SK-N-SH (cell line): ENCODE measurements around the gene TMEM14A. TPM values are rescaled to one million over a fixed set of nuclear protein-coding genes. Genes with fewer than 3 reads are reported as not detected.

ENCODE experiments used
- CTCF ChIA-PET: fragments of 300-600, 350-600 bp; formaldehyde crosslinking; extraction: SDS; loops from one replicate; lab custom pipeline; 2021; lab: Yijun Ruan, JAX
- POLR2A ChIA-PET: fragments of 350-600 bp; sonication (Branson Sonifier 250); formaldehyde crosslinking; extraction: SDS; loops from one replicate; lab custom pipeline; 2020; ENCODE audit warnings: antibody characterized with exemption, inconsistent platforms; lab: Yijun Ruan, JAX
- DNase-seq: peaks from one replicate; pipeline ENCODE4 v3.0.0; 2012
- H2AFZ ChIP-seq: fragments of 200-600 bp; sonication (generic); 2 replicates; pipeline ENCODE4 v1.8.1; 2016; ENCODE audit warnings: antibody characterized with exemption, mild to moderate bottlenecking, low read depth
- H3F3A ChIP-seq: fragments of 200-600 bp; sonication (generic); replicated peaks from 2 replicates; pipeline ENCODE3; 2016; ENCODE audit warnings: antibody characterized with exemption, mild to moderate bottlenecking; ENCODE audit not compliant: insufficient read depth
- H3K27ac ChIP-seq, 2 experiments: fragments of 200-500 bp in 1 of 2; fragments of 200-600 bp in 1 of 2; sonication (Bioruptor generic) in 1 of 2; sonication (generic), shearing (Covaris generic) in 1 of 2; 2 replicates each; pipeline versions ENCODE4 v1.5.1 to v1.6.1; 2014 to 2016; ENCODE audit warnings: low read depth in 2 of 2, inconsistent platforms in 1 of 2, low read length in 1 of 2, mild to moderate bottlenecking in 1 of 2, mixed read lengths in 1 of 2
- H3K27me3 ChIP-seq: fragments of 200-600 bp; sonication (generic), shearing (Covaris generic); 2 replicates; pipeline ENCODE4 v1.6.1; 2016; ENCODE audit warnings: mixed run types; ENCODE audit not compliant: insufficient read depth
- H3K36me3 ChIP-seq, 2 experiments: fragments of 200-500 bp in 1 of 2; fragments of 200-600 bp in 1 of 2; sonication (Bioruptor generic) in 1 of 2; sonication (generic) in 1 of 2; replicated peaks in 1 of 2; 2 replicates each; pipeline versions ENCODE3 to v1.5.1; 2014 to 2016; ENCODE audit warnings: low read length in 1 of 2, mild to moderate bottlenecking in 1 of 2; ENCODE audit not compliant: insufficient read depth in 2 of 2, control insufficient read depth in 1 of 2
- H3K4me1 ChIP-seq, 2 experiments: fragments of 200-500 bp in 1 of 2; fragments of 200-600 bp in 1 of 2; sonication (Bioruptor generic) in 1 of 2; sonication (generic), shearing (Covaris generic) in 1 of 2; 2 replicates each; pipeline versions ENCODE4 v1.5.1 to v1.6.1; 2014 to 2016; ENCODE audit warnings: low read depth in 1 of 2, low read length in 1 of 2, mixed run types in 1 of 2; ENCODE audit not compliant: insufficient read depth in 2 of 2, control insufficient read depth in 1 of 2
- H3K4me2 ChIP-seq: fragments of 200-600 bp; sonication (generic), shearing (Covaris generic); 2 replicates; pipeline ENCODE4 v1.6.1; 2017; ENCODE audit warnings: mixed run types
- H3K4me3 ChIP-seq, 2 experiments: fragments of 200-500 bp in 1 of 2; fragments of 200-600 bp in 1 of 2; sonication (Bioruptor generic) in 1 of 2; sonication (generic), shearing (Covaris generic) in 1 of 2; 2 replicates each; pipeline versions ENCODE4 v1.5.1 to v1.8.1; 2014 to 2016; ENCODE audit warnings: low read depth in 2 of 2, inconsistent platforms in 1 of 2, low read length in 1 of 2, mild to moderate bottlenecking in 1 of 2, mixed read lengths in 1 of 2, moderate library complexity in 1 of 2
- H3K79me2 ChIP-seq: fragments of 200-600 bp; sonication (generic); 2 replicates; pipeline ENCODE4 v1.8.1; 2017; ENCODE audit warnings: mild to moderate bottlenecking; ENCODE audit not compliant: insufficient read depth
- H3K9ac ChIP-seq: fragments of 200-600 bp; sonication (generic); 2 replicates; pipeline ENCODE4 v1.6.1; 2017; ENCODE audit warnings: mixed run types
- H3K9me2 ChIP-seq: fragments of 200-600 bp; sonication (generic); 2 replicates; pipeline ENCODE4 v1.6.1; 2017; ENCODE audit warnings: mixed run types
- H3K9me3 ChIP-seq: fragments of 200-600 bp; sonication (generic); 2 replicates; pipeline ENCODE4 v1.6.1; 2017; ENCODE audit warnings: mixed run types, mild to moderate bottlenecking, moderate library complexity
- H4K20me1 ChIP-seq: fragments of 200-600 bp; sonication (generic); 2 replicates; pipeline ENCODE4 v1.6.1; 2017; ENCODE audit warnings: mild to moderate bottlenecking, mixed run types; ENCODE audit not compliant: insufficient read depth
- EP300 ChIP-seq, 2 experiments: IDR thresholded peaks; 2 replicates each; pipeline versions ENCODE4 v1.4.0 to v1.6.1; 2012; ENCODE audit warnings: borderline replicate concordance in 1 of 2, low read depth in 1 of 2, low read length in 1 of 2
- EZH2phosphoT487 ChIP-seq: fragments of 200-600 bp; sonication (generic); IDR thresholded peaks from 2 replicates; pipeline ENCODE4 v1.6.1; 2017; ENCODE audit warnings: low read depth, mixed run types, mild to moderate bottlenecking, antibody characterized with exemption, moderate library complexity, borderline replicate concordance
- FOXJ3 ChIP-seq: sonication (generic); formaldehyde crosslinking; IDR thresholded peaks from 2 replicates; pipeline ENCODE4 v1.5.1; 2020; ENCODE audit warnings: mild to moderate bottlenecking, missing genetic modification reagents
- GATA2 ChIP-seq: sonication (generic); formaldehyde crosslinking; IDR thresholded peaks from 2 replicates; pipeline ENCODE4 v1.5.0; 2020; ENCODE audit warnings: mild to moderate bottlenecking, missing genetic modification reagents
- JUND ChIP-seq: IDR thresholded peaks from 2 replicates; pipeline ENCODE4 v1.4.0; 2012
- MXI1 ChIP-seq: IDR thresholded peaks from 2 replicates; pipeline ENCODE4 v1.6.1; 2012; ENCODE audit warnings: mild to moderate bottlenecking, low read depth, low read length, improper control_type of control experiment
- NRF1 ChIP-seq: IDR thresholded peaks from 2 replicates; pipeline ENCODE4 v1.6.1; 2012; ENCODE audit warnings: low read depth, mild to moderate bottlenecking, low read length
- POLR2AphosphoS5 ChIP-seq: IDR thresholded peaks from 2 replicates; pipeline ENCODE4 v1.6.1; 2012; ENCODE audit warnings: low read depth, low read length
- RAD21 ChIP-seq: IDR thresholded peaks from 2 replicates; pipeline ENCODE4 v1.6.1; 2012; ENCODE audit warnings: mild to moderate bottlenecking, low read length
- RCOR1 ChIP-seq: fragments of 150-350 bp; IDR thresholded peaks from 2 replicates; pipeline ENCODE4 v1.6.1; 2017; ENCODE audit warnings: antibody characterized with exemption, low read length
- RFX5 ChIP-seq: IDR thresholded peaks from 2 replicates; pipeline ENCODE4 v1.6.1; 2012; ENCODE audit warnings: mild to moderate bottlenecking, improper control_type of control experiment, low read length
- RXRA ChIP-seq: IDR thresholded peaks from 2 replicates; pipeline ENCODE4 v1.4.0; 2012; ENCODE audit warnings: low read depth, mild to moderate bottlenecking, borderline replicate concordance
- SIN3A ChIP-seq: IDR thresholded peaks from 2 replicates; pipeline ENCODE4 v1.6.1; 2012; ENCODE audit warnings: low read depth, mild to moderate bottlenecking, low read length, moderate library complexity, borderline replicate concordance
- WGBS: methylation state at CpG from one replicate; pipeline ENCODE4 v1.1.6; 2017; ENCODE audit warnings: low lambda C conversion rate; 5-methylcytosine and 5-hydroxymethylcytosine counted together
- polyA plus RNA-seq, 3 experiments: library from polyadenylated mRNA; depleted of rRNA; stranded (reverse); fragments of >200 nt; gene quantifications; 2 replicates each; pipeline ENCODE4 v1.2.3, GENCODE V29; 2012
- TF ChIP-seq, protein P1 (sequence below): IDR thresholded peaks from 2 replicates; pipeline ENCODE4 v1.4.0; 2012; ENCODE audit warnings: low read depth, borderline replicate concordance

Gene TMEM14A
- polyA plus RNA-seq, 1 of the 3 experiments (the other 2 are of a cell fraction) = 42.4 TPM

DNA sequence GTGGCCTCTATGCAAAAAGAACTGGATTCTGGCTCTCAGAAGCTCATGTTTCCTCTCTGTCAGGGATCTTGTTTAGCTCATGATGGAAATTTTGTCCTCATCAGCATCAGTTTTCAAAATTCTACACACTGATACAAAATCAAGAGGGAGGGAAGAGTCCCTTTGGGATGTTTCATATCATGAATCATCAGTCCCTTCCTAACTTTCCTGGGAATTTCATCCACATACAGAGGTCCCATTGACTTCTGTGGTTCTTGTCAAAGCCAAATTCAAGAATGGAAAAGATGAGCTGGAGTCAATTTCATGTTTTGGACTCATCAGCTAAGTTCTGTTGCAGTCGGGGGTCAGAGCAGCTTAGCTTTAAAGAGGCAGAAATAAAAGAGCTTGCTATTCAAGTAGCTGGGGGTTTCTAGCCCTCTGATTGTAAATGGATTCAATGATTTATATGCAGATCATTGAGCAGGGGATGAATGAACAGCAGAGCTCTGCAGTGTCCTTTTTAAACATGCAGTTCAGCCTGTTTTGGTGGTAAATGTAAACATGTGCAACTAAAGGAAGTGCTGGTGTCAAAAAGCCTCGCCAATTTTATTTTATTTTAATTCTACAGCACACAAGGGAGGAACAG, 21.3 kb upstream of the TMEM14A start:
- Histone ChIP-seq H3K4me3 (no peak overlapping the region), H3K27me3 (no peaks in the 10 kb centered on the region), H3K9me2 (no peaks in the 10 kb centered on the region), H3K4me1 (peaks cover 3 to 11% of the 10 kb centered on the region in 2 experiments; a peak in 3 of 4 replicates), H3K27ac (peak overlapping the region in 1 of 2 experiments; percentile 48; a peak in 2 of 4 replicates), H4K20me1 (no peaks in the 10 kb centered on the region), H3K9ac (no peak overlapping the region), H3K79me2 (no peaks in the 10 kb centered on the region), H2AFZ (no peak overlapping the region; the same call in 1 of the 2 replicates), H3K9me3 (no peaks in the 10 kb centered on the region), H3K4me2 (peak overlapping the region; percentile 8; the same call in 1 of the 2 replicates), H3F3A (peaks cover 15% of the 10 kb centered on the region), H3K36me3 (no peaks in the 10 kb centered on the region)
- DNase-seq = no peak
- ChIA-PET POLR2A (no interaction called here), CTCF (interaction anchor here (0.7 to 9.3 kb wide), 6 partner anchors 7 to 229 kb away, joined by 3 to 75 read pairs (median 18); no protein-coding TSS in a partner anchor)
- 44% methylated on average over 2 of the region's 2 CpGs for WGBS
- TF ChIP-seq GATA2 (CRISPR knock-in tag) (no peak), RCOR1 (no peak)
- TF ChIP-seq, protein P1, sequence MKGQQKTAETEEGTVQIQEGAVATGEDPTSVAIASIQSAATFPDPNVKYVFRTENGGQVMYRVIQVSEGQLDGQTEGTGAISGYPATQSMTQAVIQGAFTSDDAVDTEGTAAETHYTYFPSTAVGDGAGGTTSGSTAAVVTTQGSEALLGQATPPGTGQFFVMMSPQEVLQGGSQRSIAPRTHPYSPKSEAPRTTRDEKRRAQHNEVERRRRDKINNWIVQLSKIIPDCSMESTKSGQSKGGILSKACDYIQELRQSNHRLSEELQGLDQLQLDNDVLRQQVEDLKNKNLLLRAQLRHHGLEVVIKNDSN = no peak

DNA sequence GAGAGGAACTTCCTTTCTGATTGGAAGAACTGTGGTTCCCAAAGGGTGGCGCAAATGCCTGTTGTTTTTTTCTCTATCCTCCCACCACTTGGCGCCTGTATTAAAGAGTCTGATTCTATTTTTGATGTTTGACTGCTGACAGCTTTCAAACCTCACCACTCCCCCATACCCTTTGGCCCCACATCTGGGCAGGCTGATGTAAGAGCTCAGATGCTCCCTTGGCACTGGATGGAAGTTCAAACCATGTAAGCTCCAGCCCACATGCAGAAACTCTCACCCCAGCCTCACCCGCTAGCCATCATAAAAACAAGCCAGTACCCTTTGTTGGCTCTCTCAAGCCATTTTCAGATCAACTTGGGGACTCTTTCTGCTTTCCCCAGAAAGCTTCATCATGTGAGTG, 20.0 kb upstream of the TMEM14A start:
- Histone ChIP-seq H3K9me3 (no peaks in the 10 kb centered on the region), H2AFZ (no peak overlapping the region), H3K79me2 (no peaks in the 10 kb centered on the region), H3K27ac (no peak overlapping the region), H3F3A (peaks cover 15% of the 10 kb centered on the region), H3K4me3 (no peak overlapping the region), H4K20me1 (no peaks in the 10 kb centered on the region), H3K4me1 (peaks cover 3 to 11% of the 10 kb centered on the region in 2 experiments; a peak in 3 of 4 replicates), H3K27me3 (no peaks in the 10 kb centered on the region), H3K4me2 (no peak overlapping the region), H3K36me3 (no peaks in the 10 kb centered on the region), H3K9me2 (no peaks in the 10 kb centered on the region), H3K9ac (no peak overlapping the region)
- POLR2A ChIA-PET = interaction anchor here (1.1 kb wide), 1 partner anchor 39 kb away, joined by 3 read pairs; no protein-coding TSS in a partner anchor
- CTCF ChIA-PET = interaction anchor here (0.8 to 9.3 kb wide), 17 partner anchors 9 to 260 kb away, joined by 3 to 75 read pairs (median 8); partner anchors contain the start of genes EFHC1 and TMEM14A
- TF ChIP-seq JUND = no peak
- no peak for TF ChIP-seq RFX5
- no peak for DNase-seq
- 89% methylated on average over 3 of the region's 3 CpGs for WGBS

DNA sequence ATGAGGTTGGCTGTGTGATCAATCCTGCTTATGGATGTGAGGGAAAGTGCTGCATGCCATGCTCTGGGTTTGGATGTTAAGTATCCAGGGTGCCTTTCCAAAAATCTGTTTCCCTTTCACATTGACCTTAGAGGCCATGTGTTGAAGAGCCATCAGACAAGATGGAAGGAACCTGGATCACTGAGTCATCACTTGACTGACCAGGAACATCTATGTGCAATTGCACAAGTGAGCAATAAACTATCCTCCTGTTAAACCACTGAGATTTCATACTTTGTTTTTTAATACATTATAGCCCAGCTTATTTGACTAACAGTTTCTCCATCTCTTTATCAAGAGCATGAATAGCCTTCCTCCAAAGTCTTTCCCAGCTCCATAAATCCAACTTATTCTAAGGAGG, 17.8 kb upstream of the TMEM14A start:
- H3K79me2 ChIP-seq = no peaks in the 10 kb centered on the region
- no peaks in the 10 kb centered on the region for H3K9me2 ChIP-seq
- no peaks in the 10 kb centered on the region for H3K27me3 ChIP-seq
- no peak for DNase-seq
- no peak overlapping the region for H3K4me3 ChIP-seq
- peaks cover 0 to 11% of the 10 kb centered on the region in 2 experiments; a peak in 2 of 4 replicates for H3K4me1 ChIP-seq
- H3K9ac ChIP-seq = no peak overlapping the region
- H3F3A ChIP-seq = peaks cover 15% of the 10 kb centered on the region
- no peaks in the 10 kb centered on the region for H3K36me3 ChIP-seq
- no peaks in the 10 kb centered on the region for H4K20me1 ChIP-seq
- no peaks in the 10 kb centered on the region for H3K9me3 ChIP-seq
- ChIA-PET CTCF (interaction anchor here (1.0 to 9.3 kb wide), 17 partner anchors 9 to 345 kb away, joined by 3 to 75 read pairs (median 5); partner anchors contain the start of gene TRAM2), POLR2A (no interaction called here)
- no peak for TF ChIP-seq MXI1
- no peak for TF ChIP-seq EP300 (IDR thresholded peaks at IDR 0.05; ENCODE audit: borderline replicate concordance in 1 of 2, low read depth in 1 of 2, low read length in 1 of 2)
- TF ChIP-seq GATA2 (CRISPR knock-in tag) = no peak
- no peak for TF ChIP-seq FOXJ3 (CRISPR knock-in tag)
- TF ChIP-seq POLR2AphosphoS5 = no peak
- TF ChIP-seq RXRA = no peak
- no peak for TF ChIP-seq NRF1
- no peak for TF ChIP-seq RAD21
- TF ChIP-seq EZH2phosphoT487 = no peak
- no peak for TF ChIP-seq SIN3A
- no peak overlapping the region for H3K27ac ChIP-seq
- H2AFZ ChIP-seq = no peak overlapping the region
- H3K4me2 ChIP-seq = no peak overlapping the region
